ENCODE results near the gene NPR1. TPM values are rescaled to one million over a fixed set of nuclear protein-coding genes. Genes with fewer than 3 reads are reported as not detected.

NPR1 gene
- total RNA-seq, 3 donors from 2014 or later (not counting 1 experiment from before 2014, with no cell fraction given) = not detected

DNA sequence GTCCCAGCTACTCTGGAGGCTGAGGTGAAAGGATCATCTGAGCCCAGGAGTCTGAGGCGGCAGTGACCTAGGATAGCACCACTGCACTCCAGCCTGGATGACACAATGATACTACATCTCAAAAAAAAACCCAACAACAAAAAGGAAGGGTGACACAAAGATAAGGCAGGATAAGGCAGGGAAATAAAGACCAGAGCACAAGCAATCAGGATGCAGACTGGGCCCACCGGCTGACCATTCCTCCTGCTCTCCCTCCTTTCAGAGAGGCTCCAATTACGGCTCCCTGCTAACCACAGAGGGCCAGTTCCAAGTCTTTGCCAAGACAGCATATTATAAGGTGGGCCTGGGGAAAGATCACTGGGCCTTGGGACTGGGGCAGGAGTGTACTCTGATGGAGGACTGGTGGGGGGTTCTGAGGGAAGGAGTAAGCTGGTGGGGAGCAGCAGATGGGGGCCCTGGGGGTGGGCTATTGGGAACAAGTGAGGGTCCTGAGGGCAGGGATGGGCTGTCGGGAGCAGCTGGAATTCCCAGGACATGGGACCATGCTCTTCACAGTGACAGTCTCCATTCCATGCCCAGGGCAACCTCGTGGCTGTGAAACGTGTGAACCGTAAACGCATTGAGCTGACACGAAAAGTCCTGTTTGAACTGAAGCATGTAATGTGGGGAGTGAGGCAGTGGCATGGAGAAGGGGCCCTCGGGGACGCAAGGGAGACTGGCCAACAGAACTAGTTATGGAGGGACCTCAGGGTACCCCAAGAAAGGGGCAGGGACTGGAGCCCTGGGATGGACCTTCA, 7.3 kb downstream of the NPR1 start:
- Histone ChIP-seq H3K27ac (ENCODE audit: low read length) (no peak overlapping the region), H3K9me3 (ENCODE audit: control insufficient read depth, insufficient read depth, low read length) (no peaks in the 10 kb centered on the region), H3K36me3 (ENCODE audit: control insufficient read depth, insufficient read depth, low read length) (no peaks in the 10 kb centered on the region), H3K4me1 (ENCODE audit: control insufficient read depth, insufficient read depth, low read length) (no peaks in the 10 kb centered on the region), H3K4me3 (ENCODE audit: low read length) (no peak overlapping the region), H3K27me3 (ENCODE audit: control insufficient read depth, insufficient read depth, low read length) (peaks cover 6% of the 10 kb centered on the region)
- no peak overlapping the region for H3K4me3 Mint-ChIP-seq
- no peak overlapping the region for H3K27ac Mint-ChIP-seq
- DNase-seq (no peak), ATAC-seq (no peak)
- TF ChIP-seq, protein P1, sequence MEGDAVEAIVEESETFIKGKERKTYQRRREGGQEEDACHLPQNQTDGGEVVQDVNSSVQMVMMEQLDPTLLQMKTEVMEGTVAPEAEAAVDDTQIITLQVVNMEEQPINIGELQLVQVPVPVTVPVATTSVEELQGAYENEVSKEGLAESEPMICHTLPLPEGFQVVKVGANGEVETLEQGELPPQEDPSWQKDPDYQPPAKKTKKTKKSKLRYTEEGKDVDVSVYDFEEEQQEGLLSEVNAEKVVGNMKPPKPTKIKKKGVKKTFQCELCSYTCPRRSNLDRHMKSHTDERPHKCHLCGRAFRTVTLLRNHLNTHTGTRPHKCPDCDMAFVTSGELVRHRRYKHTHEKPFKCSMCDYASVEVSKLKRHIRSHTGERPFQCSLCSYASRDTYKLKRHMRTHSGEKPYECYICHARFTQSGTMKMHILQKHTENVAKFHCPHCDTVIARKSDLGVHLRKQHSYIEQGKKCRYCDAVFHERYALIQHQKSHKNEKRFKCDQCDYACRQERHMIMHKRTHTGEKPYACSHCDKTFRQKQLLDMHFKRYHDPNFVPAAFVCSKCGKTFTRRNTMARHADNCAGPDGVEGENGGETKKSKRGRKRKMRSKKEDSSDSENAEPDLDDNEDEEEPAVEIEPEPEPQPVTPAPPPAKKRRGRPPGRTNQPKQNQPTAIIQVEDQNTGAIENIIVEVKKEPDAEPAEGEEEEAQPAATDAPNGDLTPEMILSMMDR (IDR thresholded peaks at IDR 0.05) = no peak
- WGBS (ENCODE audit: insufficient coverage) = 78% methylated on average over 11 of the region's 11 CpGs
- intact Hi-C loops (cut with micrococcal nuclease) = no loop called here
- H3K27me3 Mint-ChIP-seq (ENCODE audit: low read depth in 2 of 2) = peaks cover 20 to 26% of the 10 kb centered on the region in 2 donors
- no peaks in the 10 kb centered on the region for H3K36me3 Mint-ChIP-seq
- H3K4me1 Mint-ChIP-seq = peaks cover 0 to 9% of the 10 kb centered on the region in 2 donors
- no peaks in the 10 kb centered on the region for H3K9me3 Mint-ChIP-seq

- ATAC-seq (no peak), DNase-seq (no peak)
- no peak overlapping the region for H3K4me3 Mint-ChIP-seq
- no peaks in the 10 kb centered on the region for H3K4me1 ChIP-seq (ENCODE audit: control insufficient read depth, insufficient read depth, low read length)
- H3K4me1 Mint-ChIP-seq = peaks cover 0 to 9% of the 10 kb centered on the region in 2 donors
- intact Hi-C loops (cut with micrococcal nuclease) = no loop called here
- no peak overlapping the region for H3K27ac Mint-ChIP-seq
- no peaks in the 10 kb centered on the region for H3K9me3 Mint-ChIP-seq
- H3K9me3 ChIP-seq (ENCODE audit: control insufficient read depth, insufficient read depth, low read length) = no peaks in the 10 kb centered on the region
- no peak overlapping the region for H3K27ac ChIP-seq (ENCODE audit: low read length)
- 85% methylated on average over 16 of the region's 16 CpGs for WGBS (ENCODE audit: insufficient coverage)
- H3K27me3 Mint-ChIP-seq (ENCODE audit: low read depth in 2 of 2) = peaks cover 10 to 14% of the 10 kb centered on the region in 2 donors
- H3K36me3 Mint-ChIP-seq = no peaks in the 10 kb centered on the region
- no peaks in the 10 kb centered on the region for H3K36me3 ChIP-seq (ENCODE audit: control insufficient read depth, insufficient read depth, low read length)
- H3K27me3 ChIP-seq (ENCODE audit: control insufficient read depth, insufficient read depth, low read length) = no peaks in the 10 kb centered on the region
- no peak overlapping the region for H3K4me3 ChIP-seq (ENCODE audit: low read length)
- TF ChIP-seq, protein P1 (IDR thresholded peaks at IDR 0.05) = no peak
Measured at GRCh38 chr1:153687346-153688125, 9.0 kb downstream of the NPR1 start.

DNA sequence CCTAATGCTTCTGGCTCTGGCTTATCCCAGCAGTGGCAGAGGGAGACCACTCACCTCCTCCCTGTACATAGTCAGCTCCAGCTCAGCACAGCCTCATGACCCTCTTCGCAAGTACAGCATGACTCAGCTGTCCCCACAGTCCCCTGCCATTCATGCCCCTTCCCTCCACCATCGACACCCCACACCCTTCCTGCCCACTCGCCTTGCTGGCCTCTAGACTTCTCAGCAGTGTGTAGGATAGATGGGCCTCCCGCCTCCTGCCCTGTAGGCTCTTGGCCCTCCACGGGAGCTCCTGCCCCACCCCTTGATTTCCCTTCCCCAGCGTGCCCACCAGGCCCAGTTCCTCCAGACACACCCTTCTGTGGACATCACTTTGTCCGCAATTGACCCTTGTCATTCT, 9.8 kb downstream of the NPR1 start:
- no peaks in the 10 kb centered on the region for H3K27me3 ChIP-seq (ENCODE audit: control insufficient read depth, insufficient read depth, low read length)
- Mint-ChIP-seq H3K4me1 (peaks cover 0 to 9% of the 10 kb centered on the region in 2 donors), H3K36me3 (no peaks in the 10 kb centered on the region), H3K27ac (peak overlapping the region in 1 of 2 donors; percentile 6), H3K9me3 (no peaks in the 10 kb centered on the region), H3K4me3 (no peak overlapping the region), H3K27me3 (ENCODE audit: low read depth in 2 of 2) (peaks cover 9 to 14% of the 10 kb centered on the region in 2 donors)
- DNase-seq = no peak
- H3K27ac ChIP-seq (ENCODE audit: low read length) = no peak overlapping the region
- H3K9me3 ChIP-seq (ENCODE audit: control insufficient read depth, insufficient read depth, low read length) = no peaks in the 10 kb centered on the region
- H3K4me3 ChIP-seq (ENCODE audit: low read length) = no peak overlapping the region
- TF ChIP-seq, protein P1 (IDR thresholded peaks at IDR 0.05) = no peak
- no peaks in the 10 kb centered on the region for H3K36me3 ChIP-seq (ENCODE audit: control insufficient read depth, insufficient read depth, low read length)
- 75% methylated on average over 7 of the region's 7 CpGs for WGBS (ENCODE audit: insufficient coverage)
- no peak for ATAC-seq
- H3K4me1 ChIP-seq (ENCODE audit: control insufficient read depth, insufficient read depth, low read length) = no peaks in the 10 kb centered on the region
- intact Hi-C loops (cut with micrococcal nuclease) = no loop called here

All from natural killer cell (primary cell).